ENCODE results near the gene SYTL3.

SYTL3 gene

GRCh38 chr6:158661156-158661685 is 11.4 kb downstream of the SYTL3 start:
- no peaks in the 10 kb centered on the region for H3K27me3 ChIP-seq (replicated peaks)
- in situ Hi-C loops (cut with HindIII; ENCODE audit: low pct_ligation_motif_present, low sequenced_read_pairs) = no loop called here
- no peak overlapping the region for H3K4me3 ChIP-seq (ENCODE audit: low read depth, low read length)
- H3K27ac ChIP-seq = no peak overlapping the region
- no peak for DNase-seq
- H3K36me3 ChIP-seq (replicated peaks) = no peaks in the 10 kb centered on the region
- no peak for TF ChIP-seq CTCF (IDR thresholded peaks at IDR 0.05; ENCODE audit: low read depth, low read length, missing control alignments)

GRCh38 chr6:158662607-158662953 is 12.7 kb downstream of the SYTL3 start:
- TF ChIP-seq CTCF (IDR thresholded peaks at IDR 0.05; ENCODE audit: low read depth, low read length, missing control alignments) = no peak
- in situ Hi-C loops (cut with HindIII; ENCODE audit: low pct_ligation_motif_present, low sequenced_read_pairs) = no loop called here
- DNase-seq = no peak
- H3K27ac ChIP-seq = no peak overlapping the region
- H3K36me3 ChIP-seq (replicated peaks) = no peaks in the 10 kb centered on the region
- H3K27me3 ChIP-seq (replicated peaks) = no peaks in the 10 kb centered on the region
- H3K4me3 ChIP-seq (ENCODE audit: low read depth, low read length) = no peak overlapping the region

- no peak for TF ChIP-seq CTCF (IDR thresholded peaks at IDR 0.05; ENCODE audit: low read depth, low read length, missing control alignments)
- Histone ChIP-seq H3K36me3 (replicated peaks) (no peaks in the 10 kb centered on the region), H3K27ac (no peak overlapping the region), H3K4me3 (ENCODE audit: low read depth, low read length) (no peak overlapping the region), H3K27me3 (replicated peaks) (no peaks in the 10 kb centered on the region)
- no peak for DNase-seq
- in situ Hi-C loops (cut with HindIII; ENCODE audit: low pct_ligation_motif_present, low sequenced_read_pairs) = no loop called here
Measured at GRCh38 chr6:158662954-158663624, 13.2 kb downstream of the SYTL3 start.

- in situ Hi-C loops (cut with HindIII; ENCODE audit: low pct_ligation_motif_present, low sequenced_read_pairs) = no loop called here
- Histone ChIP-seq H3K4me3 (ENCODE audit: low read depth, low read length) (no peak overlapping the region), H3K36me3 (replicated peaks) (no peaks in the 10 kb centered on the region), H3K27me3 (replicated peaks) (no peaks in the 10 kb centered on the region), H3K27ac (no peak overlapping the region)
- TF ChIP-seq CTCF (IDR thresholded peaks at IDR 0.05; ENCODE audit: low read depth, low read length, missing control alignments) = no peak
- DNase-seq = no peak
Measured at GRCh38 chr6:158663625-158664165, 13.8 kb downstream of the SYTL3 start.

- H3K27ac ChIP-seq = no peak overlapping the region
- H3K27me3 ChIP-seq (replicated peaks) = no peaks in the 10 kb centered on the region
- TF ChIP-seq CTCF (IDR thresholded peaks at IDR 0.05; ENCODE audit: low read depth, low read length, missing control alignments) = no peak
- in situ Hi-C loops (cut with HindIII; ENCODE audit: low pct_ligation_motif_present, low sequenced_read_pairs) = no loop called here
- H3K36me3 ChIP-seq (replicated peaks) = no peaks in the 10 kb centered on the region
- no peak overlapping the region for H3K4me3 ChIP-seq (ENCODE audit: low read depth, low read length)
- no peak for DNase-seq
Measured at GRCh38 chr6:158665332-158665731, 15.5 kb downstream of the SYTL3 start.
